Left colon (tissue), 2 donors: ENCODE measurements around the gene BPIFA1. TPM values are rescaled to one million over a fixed set of nuclear protein-coding genes. Genes with fewer than 3 reads are reported as not detected.

Source experiments
- ATAC-seq: fragments of 200-7000 bp; cut with Tn5 transposase; one replicate; pipeline ENCODE4 v1.9.1; 2020; ENCODE audit warnings: mild to moderate bottlenecking, moderate library complexity
- DNase-seq, 2 donors: peaks; one replicate each; pipeline ENCODE4 v3.0.0-alpha.2; 2020
- intact Hi-C, 2 donors: fragments of 100-400 bp; cut with DNase I in 1 of 2; cut with micrococcal nuclease in 1 of 2; formaldehyde crosslinking; loops; one replicate each; pipeline versions ENCODE4 v1.11.2 to v1.14.0; 2022; cut with DNase I, micrococcal nuclease
- total RNA-seq, 2 donors: library from RNA; stranded (reverse); fragmentation: NEBNext Ultra II Directional; extraction: Animal tissue kit (Norgen Biotek cat#: 25700); gene quantifications; one replicate each; pipeline ENCODE4 v1.2.1, GENCODE V29; 2021
- donor health status: DM: no; HTN: no; CAD: no.
- donor health status: DM: yes; HTN: yes; CAD: no.

Gene BPIFA1
- total RNA-seq, 2 donors from 2014 or later = not detected

GRCh38 chr20:33275215-33275614 lies 39.4 kb downstream of the BPIFA1 start:
- intact Hi-C loops = no loop called here
- no peak for ATAC-seq

GRCh38 chr20:33275871-33276270 lies 40.1 kb downstream of the BPIFA1 start:
- DNase-seq (no peak), ATAC-seq (no peak)
- intact Hi-C loops = no loop called here

More at GRCh38 chr20:33275215-33275614, 39.4 kb downstream of the BPIFA1 start:
- no peak for DNase-seq

GRCh38 chr20:33276303-33277113 lies 40.7 kb downstream of the BPIFA1 start:
- ATAC-seq (no peak), DNase-seq (no peak)
- intact Hi-C loops = no loop called here

GRCh38 chr20:33277471-33278441 lies 42.0 kb downstream of the BPIFA1 start:
- DNase-seq (no peak), ATAC-seq (no peak)
- intact Hi-C loops = no loop called here

GRCh38 chr20:33278700-33279099 lies 42.9 kb downstream of the BPIFA1 start:
- intact Hi-C loops = no loop called here
- ATAC-seq = no peak
- no peak for DNase-seq

GRCh38 chr20:33279261-33279910 lies 43.6 kb downstream of the BPIFA1 start:
- no peak for ATAC-seq
- intact Hi-C loops = no loop called here

GRCh38 chr20:33280000-33280680 lies 44.3 kb downstream of the BPIFA1 start:
- intact Hi-C loops = no loop called here
- ATAC-seq = no peak

More at GRCh38 chr20:33279261-33279910, 43.6 kb downstream of the BPIFA1 start:
- DNase-seq = no peak

GRCh38 chr20:33280775-33281174 lies 45.0 kb downstream of the BPIFA1 start:
- intact Hi-C loops = no loop called here
- DNase-seq (no peak), ATAC-seq (no peak)

More at GRCh38 chr20:33280000-33280680, 44.3 kb downstream of the BPIFA1 start:
- DNase-seq = no peak

GRCh38 chr20:33281550-33282146 lies 45.9 kb downstream of the BPIFA1 start:
- ATAC-seq (no peak), DNase-seq (no peak)
- intact Hi-C loops = no loop called here

GRCh38 chr20:33282196-33282934 lies 46.6 kb downstream of the BPIFA1 start:
- intact Hi-C loops = no loop called here
- DNase-seq (no peak), ATAC-seq (no peak)

GRCh38 chr20:33282991-33283555 lies 47.3 kb downstream of the BPIFA1 start, which contains the start of gene BPIFB1:
Gene BPIFB1 (plus strand): TSS chr20:33283214. CDS start chr20:33286074, 2,860 bp downstream.
- DNase-seq (no peak), ATAC-seq (no peak)
- intact Hi-C loops = no loop called here

GRCh38 chr20:33284284-33284683 lies 48.5 kb downstream of the BPIFA1 start:
- intact Hi-C loops = no loop called here
- ATAC-seq (no peak), DNase-seq (no peak)

- ATAC-seq (no peak), DNase-seq (no peak)
- intact Hi-C loops = no loop called here
Observed at GRCh38 chr20:33284937-33285336, 49.1 kb downstream of the BPIFA1 start.

GRCh38 chr20:33285861-33286495 lies 50.2 kb downstream of the BPIFA1 start:
- intact Hi-C loops = no loop called here
- ATAC-seq (no peak), DNase-seq (no peak)

GRCh38 chr20:33287884-33288283 lies 52.1 kb downstream of the BPIFA1 start:
- DNase-seq (no peak), ATAC-seq (no peak)
- intact Hi-C loops = no loop called here

- ATAC-seq = no peak
- intact Hi-C loops = no loop called here
- no peak for DNase-seq
Observed at GRCh38 chr20:33290852-33291251, 55.1 kb downstream of the BPIFA1 start.

GRCh38 chr20:33291416-33291815 lies 55.6 kb downstream of the BPIFA1 start:
- DNase-seq (no peak), ATAC-seq (no peak)
- intact Hi-C loops = no loop called here
